ENCODE data around the gene DPM3. TPM values are rescaled to one million over a fixed set of nuclear protein-coding genes. Genes with fewer than 3 reads are reported as not detected.

Gene DPM3
- total and polyA plus RNA-seq, 2 experiments from 2014 or later = 13.6 to 71.4 TPM

- Mint-ChIP-seq H3K36me3 (ENCODE audit: low read depth) (peaks cover 2% of the 10 kb centered on the region; the same call in 1 of the 3 replicates), H3K4me3 (peak overlapping the region; percentile 80), H3K9me3 (no peaks in the 10 kb centered on the region), H3K4me1 (peaks cover 58% of the 10 kb centered on the region), H3K27ac (no peak overlapping the region), H3K27me3 (ENCODE audit: insufficient read depth, low read depth, poor library complexity) (peaks cover 74% of the 10 kb centered on the region)
- H3K4me1 ChIP-seq (ENCODE audit: insufficient read depth) = peaks cover 53% of the 10 kb centered on the region
- H3F3A ChIP-seq (replicated peaks; ENCODE audit: low read depth) = peaks cover 13% of the 10 kb centered on the region
- H3K9me2 ChIP-seq (ENCODE audit: insufficient read depth) = no peaks in the 10 kb centered on the region
- DNase-seq (ENCODE audit: low spot score) = peak; percentile 62
- H3K27ac ChIP-seq (ENCODE audit: low read depth) = no peak overlapping the region
- TF ChIP-seq EZH2 (IDR thresholded peaks at IDR 0.05; ENCODE audit: low read depth, unreplicated experiment) = peak; percentile 68
- no peak for TF ChIP-seq ZNF331 (CRISPR knock-in tag; IDR thresholded peaks at IDR 0.05; ENCODE audit: low read depth)
- H3K79me2 ChIP-seq (replicated peaks; ENCODE audit: insufficient read depth) = no peaks in the 10 kb centered on the region
- H4K20me1 ChIP-seq (replicated peaks; ENCODE audit: insufficient read depth) = no peaks in the 10 kb centered on the region
- peak overlapping the region; percentile 95 for H3K4me2 ChIP-seq
- peak; percentile 19 for ATAC-seq
- H3K4me3 ChIP-seq = peak overlapping the region; percentile 72
- peaks cover 82% of the 10 kb centered on the region for H3K27me3 ChIP-seq (ENCODE audit: insufficient read depth)
- peak overlapping the region; percentile 94 for H2AFZ ChIP-seq
- no peaks in the 10 kb centered on the region for H3K36me3 ChIP-seq (ENCODE audit: insufficient read depth)
Measured at GRCh38 chr1:155125946-155126555, 14.3 kb downstream of the DPM3 start.

GRCh38 chr1:155125511-155125945 is 14.8 kb downstream of the DPM3 start:
- peaks cover 73% of the 10 kb centered on the region for H3K27me3 Mint-ChIP-seq (ENCODE audit: insufficient read depth, low read depth, poor library complexity)
- no peaks in the 10 kb centered on the region for H3K9me2 ChIP-seq (ENCODE audit: insufficient read depth)
- H3K36me3 ChIP-seq (ENCODE audit: insufficient read depth) = no peaks in the 10 kb centered on the region
- peaks cover 77% of the 10 kb centered on the region for H3K27me3 ChIP-seq (ENCODE audit: insufficient read depth)
- peaks cover 48% of the 10 kb centered on the region for H3K4me1 ChIP-seq (ENCODE audit: insufficient read depth)
- peaks cover 53% of the 10 kb centered on the region for H3K4me1 Mint-ChIP-seq
- H2AFZ ChIP-seq = peak overlapping the region; percentile 94
- ATAC-seq (peak; percentile 1; the same call in 1 of the 3 replicates), DNase-seq (ENCODE audit: low spot score) (peak; percentile 58)
- peaks cover 13% of the 10 kb centered on the region for H3F3A ChIP-seq (replicated peaks; ENCODE audit: low read depth)
- H3K4me2 ChIP-seq = peak overlapping the region; percentile 95
- no peaks in the 10 kb centered on the region for H4K20me1 ChIP-seq (replicated peaks; ENCODE audit: insufficient read depth)
- H3K36me3 Mint-ChIP-seq (ENCODE audit: low read depth) = no peaks in the 10 kb centered on the region; the same call in 2 of the 3 replicates
- no peaks in the 10 kb centered on the region for H3K9me3 Mint-ChIP-seq
- no peak overlapping the region for H3K27ac ChIP-seq (ENCODE audit: low read depth)
- H3K27ac Mint-ChIP-seq = no peak overlapping the region
- H3K4me3 Mint-ChIP-seq = peak overlapping the region; percentile 70
- TF ChIP-seq NANOG (IDR thresholded peaks at IDR 0.05; ENCODE audit: borderline replicate concordance) (no peak), EZH2 (IDR thresholded peaks at IDR 0.05; ENCODE audit: low read depth, unreplicated experiment) (peak; percentile 86), STAT1 (IDR thresholded peaks at IDR 0.05; ENCODE audit: unreplicated experiment) (no peak), ZNF114 (CRISPR knock-in tag; IDR thresholded peaks at IDR 0.05) (no peak), EZH2phosphoT487 (IDR thresholded peaks at IDR 0.05; ENCODE audit: unreplicated experiment) (peak; percentile 47)
- TF ChIP-seq, protein P1, sequence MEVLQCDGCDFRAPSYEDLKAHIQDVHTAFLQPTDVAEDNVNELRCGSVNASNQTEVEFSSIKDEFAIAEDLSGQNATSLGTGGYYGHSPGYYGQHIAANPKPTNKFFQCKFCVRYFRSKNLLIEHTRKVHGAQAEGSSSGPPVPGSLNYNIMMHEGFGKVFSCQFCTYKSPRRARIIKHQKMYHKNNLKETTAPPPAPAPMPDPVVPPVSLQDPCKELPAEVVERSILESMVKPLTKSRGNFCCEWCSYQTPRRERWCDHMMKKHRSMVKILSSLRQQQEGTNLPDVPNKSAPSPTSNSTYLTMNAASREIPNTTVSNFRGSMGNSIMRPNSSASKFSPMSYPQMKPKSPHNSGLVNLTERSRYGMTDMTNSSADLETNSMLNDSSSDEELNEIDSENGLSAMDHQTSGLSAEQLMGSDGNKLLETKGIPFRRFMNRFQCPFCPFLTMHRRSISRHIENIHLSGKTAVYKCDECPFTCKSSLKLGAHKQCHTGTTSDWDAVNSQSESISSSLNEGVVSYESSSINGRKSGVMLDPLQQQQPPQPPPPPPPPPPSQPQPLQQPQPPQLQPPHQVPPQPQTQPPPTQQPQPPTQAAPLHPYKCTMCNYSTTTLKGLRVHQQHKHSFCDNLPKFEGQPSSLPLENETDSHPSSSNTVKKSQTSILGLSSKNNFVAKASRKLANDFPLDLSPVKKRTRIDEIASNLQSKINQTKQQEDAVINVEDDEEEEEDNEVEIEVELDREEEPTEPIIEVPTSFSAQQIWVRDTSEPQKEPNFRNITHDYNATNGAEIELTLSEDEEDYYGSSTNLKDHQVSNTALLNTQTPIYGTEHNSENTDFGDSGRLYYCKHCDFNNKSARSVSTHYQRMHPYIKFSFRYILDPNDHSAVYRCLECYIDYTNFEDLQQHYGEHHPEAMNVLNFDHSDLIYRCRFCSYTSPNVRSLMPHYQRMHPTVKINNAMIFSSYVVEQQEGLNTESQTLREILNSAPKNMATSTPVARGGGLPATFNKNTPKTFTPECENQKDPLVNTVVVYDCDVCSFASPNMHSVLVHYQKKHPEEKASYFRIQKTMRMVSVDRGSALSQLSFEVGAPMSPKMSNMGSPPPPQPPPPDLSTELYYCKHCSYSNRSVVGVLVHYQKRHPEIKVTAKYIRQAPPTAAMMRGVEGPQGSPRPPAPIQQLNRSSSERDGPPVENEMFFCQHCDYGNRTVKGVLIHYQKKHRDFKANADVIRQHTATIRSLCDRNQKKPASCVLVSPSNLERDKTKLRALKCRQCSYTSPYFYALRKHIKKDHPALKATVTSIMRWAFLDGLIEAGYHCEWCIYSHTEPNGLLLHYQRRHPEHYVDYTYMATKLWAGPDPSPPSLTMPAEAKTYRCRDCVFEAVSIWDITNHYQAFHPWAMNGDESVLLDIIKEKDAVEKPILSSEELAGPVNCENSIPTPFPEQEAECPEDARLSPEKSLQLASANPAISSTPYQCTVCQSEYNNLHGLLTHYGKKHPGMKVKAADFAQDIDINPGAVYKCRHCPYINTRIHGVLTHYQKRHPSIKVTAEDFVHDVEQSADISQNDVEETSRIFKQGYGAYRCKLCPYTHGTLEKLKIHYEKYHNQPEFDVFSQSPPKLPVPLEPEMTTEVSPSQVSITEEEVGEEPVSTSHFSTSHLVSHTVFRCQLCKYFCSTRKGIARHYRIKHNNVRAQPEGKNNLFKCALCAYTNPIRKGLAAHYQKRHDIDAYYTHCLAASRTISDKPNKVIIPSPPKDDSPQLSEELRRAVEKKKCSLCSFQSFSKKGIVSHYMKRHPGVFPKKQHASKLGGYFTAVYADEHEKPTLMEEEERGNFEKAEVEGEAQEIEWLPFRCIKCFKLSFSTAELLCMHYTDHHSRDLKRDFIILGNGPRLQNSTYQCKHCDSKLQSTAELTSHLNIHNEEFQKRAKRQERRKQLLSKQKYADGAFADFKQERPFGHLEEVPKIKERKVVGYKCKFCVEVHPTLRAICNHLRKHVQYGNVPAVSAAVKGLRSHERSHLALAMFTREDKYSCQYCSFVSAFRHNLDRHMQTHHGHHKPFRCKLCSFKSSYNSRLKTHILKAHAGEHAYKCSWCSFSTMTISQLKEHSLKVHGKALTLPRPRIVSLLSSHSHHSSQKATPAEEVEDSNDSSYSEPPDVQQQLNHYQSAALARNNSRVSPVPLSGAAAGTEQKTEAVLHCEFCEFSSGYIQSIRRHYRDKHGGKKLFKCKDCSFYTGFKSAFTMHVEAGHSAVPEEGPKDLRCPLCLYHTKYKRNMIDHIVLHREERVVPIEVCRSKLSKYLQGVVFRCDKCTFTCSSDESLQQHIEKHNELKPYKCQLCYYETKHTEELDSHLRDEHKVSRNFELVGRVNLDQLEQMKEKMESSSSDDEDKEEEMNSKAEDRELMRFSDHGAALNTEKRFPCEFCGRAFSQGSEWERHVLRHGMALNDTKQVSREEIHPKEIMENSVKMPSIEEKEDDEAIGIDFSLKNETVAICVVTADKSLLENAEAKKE (CRISPR knock-in tag; IDR thresholded peaks at IDR 0.05) = no peak
- peak overlapping the region; percentile 72 for H3K4me3 ChIP-seq
- H3K79me2 ChIP-seq (replicated peaks; ENCODE audit: insufficient read depth) = no peaks in the 10 kb centered on the region
